Endothelial cell of umbilical vein (primary cell): ENCODE results near the gene TBC1D8.

ENCODE experiments used
- CTCF ChIP-seq, 2 donors: IDR thresholded peaks; 1 replicate in 1 of 2; 2 replicates in 1 of 2; pipeline ENCODE4 v1.5.1; 2011; ENCODE audit warnings: low read length in 2 of 2, mild to moderate bottlenecking in 2 of 2, moderate library complexity in 2 of 2, control low read depth in 1 of 2, inconsistent platforms in 1 of 2, low read depth in 1 of 2; ENCODE audit not compliant: insufficient read depth in 1 of 2; ENCODE audit errors: extremely low read depth in 1 of 2
- MAX ChIP-seq: IDR thresholded peaks from 2 replicates; pipeline ENCODE4 v1.6.1; 2011; ENCODE audit not compliant: insufficient read depth, insufficient read length
- POLR2AphosphoS5 ChIP-seq: IDR thresholded peaks from 2 replicates; pipeline ENCODE4 v1.6.1; 2012; ENCODE audit warnings: low read depth, mild to moderate bottlenecking, control low read depth, low read length, moderate library complexity; ENCODE audit not compliant: insufficient read depth

- no peak for TF ChIP-seq MAX
- no peak for TF ChIP-seq CTCF (IDR thresholded peaks at IDR 0.05; ENCODE audit: extremely low read depth in 1 of 2, insufficient read depth in 1 of 2, low read depth in 1 of 2, low read length in 2 of 2)
- TF ChIP-seq POLR2AphosphoS5 = no peak
These were observed 2.0 kb upstream of the TBC1D8 start for GRCh38 chr2:101153077-101153707.
